Measurements from ENCODE around the gene TBX18.

TBX18 gene

DNA sequence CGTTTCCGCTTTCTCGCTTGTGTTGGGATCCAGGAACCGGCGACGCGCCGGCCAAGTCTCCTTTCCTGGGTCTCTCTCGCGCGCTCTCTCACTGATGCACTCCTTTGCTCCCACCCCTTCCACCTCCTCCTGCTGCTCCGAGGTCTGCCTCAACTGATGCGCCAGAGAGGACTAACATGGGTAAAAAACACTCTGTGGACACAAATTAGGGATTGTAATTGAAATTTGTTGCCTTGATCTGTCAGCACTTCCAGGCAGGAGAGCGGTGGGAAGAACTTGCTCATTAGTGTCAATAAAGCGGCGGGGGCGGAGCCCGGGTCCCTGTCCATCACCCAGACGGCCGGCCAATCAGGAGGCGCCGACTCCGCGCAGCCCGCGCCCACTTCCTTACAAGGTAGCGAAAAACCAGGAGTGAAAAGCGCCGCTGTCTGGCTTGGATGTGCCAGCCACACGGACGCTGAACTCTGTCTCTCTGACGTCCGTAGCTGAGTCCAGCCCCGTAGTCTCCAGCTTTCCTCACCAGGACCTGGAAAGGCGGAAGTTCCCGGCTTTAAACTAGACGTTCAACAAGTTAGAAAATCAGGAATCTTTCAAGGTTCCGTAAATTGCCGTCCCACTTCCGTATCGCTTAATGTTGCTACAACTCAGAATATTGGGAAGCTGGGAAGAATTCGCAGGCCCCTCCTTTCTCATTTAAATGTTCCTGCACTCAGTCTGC is at the start of gene TBX18:
Gene TBX18 (minus strand): TSS at position 267 of the 718 bp plus-strand sequence. CDS start 417 bp downstream, outside the sequence.
- no peak for DNase-seq

DNA sequence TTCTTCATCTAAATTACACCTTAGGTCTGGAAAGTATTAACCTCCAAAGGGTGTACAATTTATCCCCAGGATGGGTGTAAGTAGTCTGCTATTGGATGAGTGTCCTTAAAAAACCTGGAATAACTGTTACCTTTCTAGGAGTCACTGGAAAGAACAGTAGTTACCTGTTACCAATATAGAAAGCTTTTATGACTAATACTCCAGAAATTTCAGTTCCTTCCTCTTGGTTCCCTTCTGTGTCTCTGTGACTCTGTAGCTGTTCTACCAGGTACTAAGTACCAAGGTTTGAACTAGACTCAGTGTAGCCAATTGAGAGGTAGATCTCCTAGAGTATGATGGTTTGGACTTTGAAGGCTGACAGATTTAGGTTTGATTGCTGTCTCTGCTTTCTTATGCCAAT is 47.0 kb upstream of the TBX18 start:
- DNase-seq: no peak

DNA sequence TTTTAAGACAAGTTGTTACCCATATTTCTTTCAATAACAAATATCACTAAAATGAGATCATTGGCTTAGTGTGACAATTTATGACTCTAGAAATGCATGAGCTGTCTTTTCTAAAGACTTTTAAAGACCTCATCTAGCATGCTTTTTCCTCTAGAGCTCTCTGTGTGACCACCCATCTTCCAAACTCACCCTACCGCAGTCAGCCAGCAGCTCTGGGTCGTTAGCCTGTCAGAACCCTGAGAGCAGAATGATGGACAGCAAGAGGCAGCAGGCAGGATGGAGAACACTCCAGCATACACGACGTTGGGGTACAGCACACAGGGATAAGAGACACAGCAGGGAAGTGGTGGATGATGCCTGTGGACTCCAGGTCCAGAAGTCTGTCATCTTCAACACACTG is 45.1 kb upstream of the TBX18 start:
- DNase-seq: no peak

DNA sequence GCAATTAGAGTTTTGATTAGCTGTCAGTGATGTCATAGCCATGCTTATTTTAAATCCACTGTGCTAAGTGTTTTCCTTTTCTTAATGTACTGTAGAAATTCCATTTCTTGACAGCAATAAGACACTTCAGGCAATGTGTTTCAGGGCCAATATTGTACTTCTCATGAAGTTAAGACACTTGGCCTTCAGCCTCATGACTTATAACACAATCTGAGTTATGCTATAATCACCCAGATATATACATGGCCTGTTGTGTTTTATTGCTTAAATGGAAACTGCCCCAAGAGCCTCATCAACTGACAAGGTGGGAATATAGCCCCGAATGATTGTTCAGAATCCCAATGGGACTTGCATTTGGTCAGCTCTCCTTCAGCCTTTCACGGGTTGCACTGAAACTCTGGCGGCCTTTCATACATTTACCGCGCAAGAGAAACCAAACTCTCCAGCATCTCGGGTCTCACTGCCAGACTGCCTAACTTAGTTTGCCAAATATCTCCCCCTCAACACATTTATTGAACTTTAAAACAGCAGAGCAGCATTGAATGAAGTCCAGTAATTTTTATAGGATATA is 44.2 kb upstream of the TBX18 start:
- DNase-seq: no peak

DNA sequence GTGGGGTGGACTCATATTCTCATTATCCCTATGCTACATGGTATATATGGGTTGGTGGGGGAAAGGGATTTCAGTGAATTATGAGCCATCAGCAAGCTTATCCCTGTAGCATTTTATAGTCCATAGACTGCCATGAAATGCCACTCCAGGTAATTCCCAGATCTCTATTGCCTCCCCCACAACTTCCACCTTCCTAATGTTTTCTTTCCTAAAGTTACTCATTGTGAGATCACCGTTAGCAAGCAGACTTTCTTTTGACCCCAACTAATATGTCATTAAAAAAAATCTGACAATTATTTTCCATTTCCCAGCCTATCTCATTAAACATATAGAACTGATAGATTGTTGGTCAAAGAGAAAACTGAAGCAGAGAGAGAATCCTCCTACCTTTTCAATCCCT is 40.7 kb upstream of the TBX18 start:
- DNase-seq: no peak

DNA sequence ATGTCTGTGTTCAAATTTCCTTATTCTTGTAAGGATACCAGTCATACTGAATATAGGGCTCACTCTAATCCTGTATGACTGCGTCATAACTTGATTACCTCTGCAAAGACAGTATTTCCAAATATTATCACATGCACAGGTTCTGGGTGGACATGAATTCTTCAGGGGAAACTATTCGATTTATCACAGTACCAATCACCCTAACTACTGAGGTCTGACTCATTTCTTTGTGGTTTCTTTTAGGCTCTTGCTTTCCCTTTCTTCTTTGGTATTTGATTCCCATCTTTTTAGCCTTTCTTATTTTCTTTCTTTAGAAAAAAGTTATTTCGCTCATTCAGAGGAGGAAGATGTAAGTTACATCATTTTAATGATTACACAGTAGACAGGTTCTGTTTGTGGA is 40.3 kb upstream of the TBX18 start:
- no peak for DNase-seq

DNA sequence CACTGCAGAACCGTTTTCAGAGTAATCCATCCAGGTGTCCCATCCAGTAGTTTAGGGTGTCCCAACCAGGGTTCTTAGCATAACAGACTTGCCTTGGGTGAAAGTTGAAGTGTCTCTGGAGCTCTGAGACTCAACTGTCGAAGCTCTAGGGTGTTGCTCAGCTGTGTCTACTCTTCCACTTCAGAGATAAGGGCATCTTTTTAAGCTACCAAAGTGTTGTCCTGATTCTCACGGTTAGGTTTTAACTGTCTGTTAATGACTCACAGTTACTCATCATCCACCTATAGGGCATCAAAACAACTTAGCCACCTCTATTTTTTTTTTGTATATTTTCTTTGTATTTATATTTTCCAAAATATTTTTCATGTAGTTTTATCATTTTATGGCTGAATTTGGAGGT is 36.9 kb upstream of the TBX18 start:
- DNase-seq: no peak

DNA sequence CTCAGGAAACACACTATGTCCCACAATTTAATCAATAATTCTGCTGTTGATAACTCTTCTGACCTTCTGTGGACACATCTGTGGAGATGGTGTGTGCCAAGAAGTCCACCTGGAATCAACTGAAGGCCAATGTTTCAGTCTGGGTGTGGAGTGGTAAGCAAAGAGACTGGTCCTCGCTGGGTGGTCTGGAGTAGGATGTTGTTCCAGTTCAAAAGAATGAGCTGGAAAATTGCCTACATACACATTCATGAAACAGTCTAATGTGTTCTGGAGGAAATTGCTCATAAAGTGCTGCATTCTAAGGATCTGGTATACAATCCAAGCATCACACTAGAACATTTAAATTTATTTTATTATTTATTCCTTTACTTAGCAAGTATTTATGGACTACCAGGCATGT is 33.9 kb upstream of the TBX18 start:
- no peak for DNase-seq

DNA sequence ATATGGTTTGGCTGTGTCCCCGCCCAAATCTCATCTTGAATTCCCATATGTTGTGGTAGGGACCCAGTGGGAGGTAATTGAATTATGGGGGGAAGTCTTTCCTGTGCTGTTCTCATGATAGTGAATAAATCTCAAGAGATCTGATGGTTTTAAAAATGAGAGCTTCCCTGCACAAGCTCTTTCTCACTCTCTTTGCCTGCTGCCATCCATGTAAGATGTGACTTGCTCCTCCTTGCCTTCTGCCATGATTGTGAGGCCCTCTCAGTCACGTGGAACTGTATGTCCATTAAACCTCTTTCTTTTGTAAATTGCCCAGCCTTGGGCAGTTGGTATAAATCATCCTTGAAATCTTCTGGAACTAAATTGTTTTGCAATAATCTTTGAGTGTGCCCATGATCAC is 31.9 kb upstream of the TBX18 start:
- DNase-seq: no peak

DNA sequence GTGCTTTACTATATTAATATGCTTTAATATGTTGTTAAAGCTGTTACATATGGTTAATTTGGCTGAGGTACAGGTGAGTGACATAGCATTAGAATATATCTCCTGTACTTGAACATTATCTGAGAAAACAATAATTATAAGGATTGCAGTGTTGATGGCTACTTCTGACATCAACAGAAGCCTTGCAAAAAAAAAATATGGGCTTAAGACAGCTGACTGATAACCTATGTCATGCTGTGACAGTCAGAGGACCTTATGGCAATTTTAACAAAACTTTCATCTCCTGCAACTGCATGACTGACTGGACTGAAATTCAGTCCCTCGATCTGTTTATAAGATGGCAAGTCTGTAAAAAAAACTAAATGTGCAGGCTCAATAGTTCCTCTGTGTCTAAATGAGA is 27.5 kb upstream of the TBX18 start:
- no peak for DNase-seq

DNA sequence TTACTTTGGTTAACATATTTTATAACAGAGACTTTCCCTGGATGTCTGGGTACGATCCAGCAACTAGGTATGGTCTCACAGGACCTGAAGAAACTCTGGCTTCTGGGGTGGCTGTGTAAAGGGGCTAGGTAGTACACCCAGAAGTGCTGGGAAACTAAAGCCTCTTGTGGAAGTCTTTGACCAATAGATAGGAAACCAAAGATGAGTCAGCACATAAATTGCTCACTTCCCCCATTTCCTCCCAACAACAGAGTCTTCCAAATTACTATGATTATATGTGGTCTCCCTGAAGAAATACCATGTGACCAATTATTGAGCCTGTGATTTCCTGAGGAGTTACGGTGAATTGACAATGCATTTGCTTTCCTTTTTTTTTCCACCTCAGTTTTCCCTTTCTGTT is 26.8 kb upstream of the TBX18 start:
- DNase-seq: no peak

DNA sequence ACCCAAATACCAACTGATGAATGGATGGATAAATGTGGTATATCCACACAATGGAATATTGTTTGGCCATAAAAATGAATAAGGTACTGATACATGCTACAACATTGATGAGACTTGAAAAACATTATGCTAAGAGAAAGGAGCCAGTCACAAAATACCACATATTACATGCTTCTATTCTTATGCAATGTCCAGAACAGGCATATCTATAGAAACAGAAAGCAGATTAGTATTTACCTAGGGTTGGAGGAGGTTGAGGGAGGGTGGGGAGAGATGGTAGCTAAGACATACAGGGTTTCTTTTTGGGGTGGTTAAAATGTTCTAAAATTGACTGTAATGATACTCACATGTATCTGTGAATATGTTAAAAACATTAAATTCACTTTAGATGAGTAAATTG is 24.8 kb upstream of the TBX18 start:
- DNase-seq: no peak

DNA sequence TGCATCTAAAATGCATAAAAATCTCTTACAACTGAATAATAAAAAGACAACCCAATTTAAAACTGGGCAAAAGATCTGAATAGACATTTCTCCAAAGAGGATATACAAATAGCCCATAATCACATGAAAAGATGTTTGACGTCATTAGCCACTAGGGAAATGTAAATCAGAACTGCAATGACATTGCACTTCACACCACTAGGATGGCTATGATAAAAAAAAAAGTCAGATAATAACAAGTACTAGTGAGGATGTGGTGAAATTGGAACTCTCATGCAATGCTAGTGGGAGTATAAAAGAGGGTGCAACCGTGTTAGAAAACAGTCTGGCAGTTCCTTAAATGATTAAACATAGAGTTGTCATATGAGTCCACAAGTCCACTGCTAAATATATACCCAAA is 24.3 kb upstream of the TBX18 start:
- DNase-seq: no peak

DNA sequence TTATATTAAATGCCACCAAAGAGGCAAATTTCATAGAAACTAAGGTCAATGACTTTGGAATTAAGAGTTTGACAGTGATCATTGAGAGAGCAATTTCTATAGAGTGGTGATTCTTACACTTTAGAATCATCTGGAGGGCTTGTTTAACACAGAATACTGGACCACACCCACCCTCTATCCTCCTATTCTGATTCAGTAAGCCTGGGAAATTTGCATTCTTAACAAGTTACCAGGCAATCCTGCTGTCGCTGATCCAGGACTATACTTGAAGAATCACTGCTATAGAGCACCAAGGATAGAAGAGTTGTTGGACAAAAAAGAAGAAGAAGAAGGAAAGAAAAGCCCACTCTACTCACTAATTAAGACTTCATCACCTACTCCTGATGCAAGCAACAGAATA is 21.3 kb upstream of the TBX18 start:
- DNase-seq: no peak

DNA sequence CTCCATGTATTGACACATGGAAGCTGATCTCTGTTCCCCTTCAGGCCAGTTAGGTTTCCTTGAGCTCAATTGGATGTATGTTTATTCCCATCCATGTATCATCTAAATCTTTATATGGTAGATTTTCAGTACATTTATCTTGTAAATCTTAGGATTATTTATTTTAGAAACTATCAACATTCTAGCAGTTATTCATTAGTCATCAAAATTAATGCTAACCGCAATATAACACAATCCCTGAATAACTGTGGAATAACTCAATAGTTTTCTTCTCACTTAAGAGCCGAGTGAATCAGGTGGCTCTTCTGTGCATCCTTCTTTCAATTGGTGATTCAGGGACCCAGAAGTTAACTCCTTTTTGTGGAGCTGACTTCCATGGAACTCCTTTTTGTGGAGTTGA is 15.5 kb upstream of the TBX18 start:
- DNase-seq: no peak

DNA sequence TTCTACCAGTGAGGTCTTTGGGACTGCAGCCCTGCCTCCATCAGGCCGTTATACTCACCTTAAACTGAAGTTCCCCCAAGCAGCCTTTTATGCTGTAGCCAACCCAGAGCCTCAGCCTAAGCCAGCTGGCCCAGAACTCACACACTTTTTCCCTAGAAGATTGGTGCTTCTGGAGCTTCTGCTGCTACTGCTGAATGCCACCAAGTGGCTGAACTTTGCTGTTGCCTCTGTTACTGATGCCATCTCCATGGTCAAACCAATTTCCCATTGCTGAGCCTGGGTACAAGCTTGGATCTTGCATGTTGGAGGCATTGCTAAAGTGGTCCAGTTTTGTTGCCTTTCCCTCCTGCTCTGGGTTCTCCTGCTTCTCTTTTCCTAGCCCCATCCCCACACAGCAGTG is 15.0 kb upstream of the TBX18 start:
- no peak for DNase-seq

DNA sequence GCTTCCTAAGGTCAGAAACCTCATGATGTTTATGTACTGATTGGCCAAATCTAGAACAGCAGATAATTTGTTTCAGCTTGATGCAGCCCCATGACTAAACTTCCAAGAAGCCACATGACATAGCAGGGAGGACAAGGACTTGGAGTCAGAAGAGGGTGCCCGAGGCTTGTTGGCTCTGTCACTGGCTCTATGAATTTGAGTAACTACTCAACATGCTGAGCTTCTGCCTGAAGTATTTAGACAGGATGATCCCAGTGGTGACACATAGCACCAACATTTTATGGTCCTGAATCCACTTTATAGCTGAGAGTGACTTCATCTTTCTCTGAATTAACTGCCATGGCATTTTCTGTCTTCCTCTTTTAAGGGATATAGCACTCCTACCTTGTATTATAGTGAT is 13.5 kb upstream of the TBX18 start:
- DNase-seq: no peak

DNA sequence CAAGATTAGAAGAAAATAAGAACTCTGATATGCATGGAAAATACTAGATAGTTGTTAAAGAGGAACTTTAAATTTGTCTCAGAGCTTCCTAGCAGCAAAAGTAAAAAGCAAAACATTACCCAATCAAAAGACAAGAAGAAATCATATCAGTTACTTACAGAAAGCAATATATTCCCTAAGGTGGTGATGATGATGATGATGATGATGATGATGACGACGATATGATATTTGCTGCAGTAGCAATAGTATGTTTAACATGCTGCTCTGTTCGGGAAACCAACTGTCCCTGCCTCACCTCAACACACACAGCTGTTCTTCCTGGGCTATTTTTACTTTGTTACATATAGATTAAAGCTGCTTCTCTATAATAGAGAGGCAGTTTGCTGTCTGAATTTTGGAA is 12.0 kb upstream of the TBX18 start:
- DNase-seq: no peak

DNA sequence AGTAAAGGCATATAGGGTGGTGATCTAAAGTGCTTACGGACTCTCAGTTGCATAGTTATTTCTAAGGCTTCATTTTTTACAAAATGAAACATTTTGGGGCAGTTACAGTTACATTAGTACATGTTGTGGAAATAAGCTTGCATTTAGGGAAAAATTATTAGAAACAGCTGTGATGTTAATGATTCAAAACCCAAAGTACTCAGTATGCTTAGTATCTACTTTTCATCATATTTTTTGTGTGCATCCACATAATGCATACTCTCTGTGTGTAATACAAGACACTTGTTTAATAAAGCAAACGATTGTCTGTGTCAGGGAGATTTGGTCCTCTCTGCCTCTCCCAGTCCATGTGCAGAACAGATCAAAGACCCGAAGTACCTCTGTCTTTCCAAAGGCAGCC is 11.4 kb upstream of the TBX18 start:
- no peak for DNase-seq

DNA sequence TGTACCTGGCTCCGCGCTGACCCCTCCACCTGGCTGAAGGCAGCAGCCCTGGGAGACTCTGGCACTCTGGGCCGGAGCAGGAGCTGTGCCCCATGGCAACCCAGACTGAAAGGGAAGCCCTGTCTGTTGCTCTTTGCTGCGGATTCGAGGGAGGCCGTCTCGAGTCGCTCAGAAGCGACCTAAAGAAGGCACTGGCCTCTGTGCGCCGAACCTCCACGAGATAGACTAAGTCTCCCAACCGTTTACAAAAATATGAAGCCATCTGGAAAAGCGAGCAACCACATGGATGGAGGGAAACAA is 10.5 kb upstream of the TBX18 start:
- no peak for DNase-seq

DNA sequence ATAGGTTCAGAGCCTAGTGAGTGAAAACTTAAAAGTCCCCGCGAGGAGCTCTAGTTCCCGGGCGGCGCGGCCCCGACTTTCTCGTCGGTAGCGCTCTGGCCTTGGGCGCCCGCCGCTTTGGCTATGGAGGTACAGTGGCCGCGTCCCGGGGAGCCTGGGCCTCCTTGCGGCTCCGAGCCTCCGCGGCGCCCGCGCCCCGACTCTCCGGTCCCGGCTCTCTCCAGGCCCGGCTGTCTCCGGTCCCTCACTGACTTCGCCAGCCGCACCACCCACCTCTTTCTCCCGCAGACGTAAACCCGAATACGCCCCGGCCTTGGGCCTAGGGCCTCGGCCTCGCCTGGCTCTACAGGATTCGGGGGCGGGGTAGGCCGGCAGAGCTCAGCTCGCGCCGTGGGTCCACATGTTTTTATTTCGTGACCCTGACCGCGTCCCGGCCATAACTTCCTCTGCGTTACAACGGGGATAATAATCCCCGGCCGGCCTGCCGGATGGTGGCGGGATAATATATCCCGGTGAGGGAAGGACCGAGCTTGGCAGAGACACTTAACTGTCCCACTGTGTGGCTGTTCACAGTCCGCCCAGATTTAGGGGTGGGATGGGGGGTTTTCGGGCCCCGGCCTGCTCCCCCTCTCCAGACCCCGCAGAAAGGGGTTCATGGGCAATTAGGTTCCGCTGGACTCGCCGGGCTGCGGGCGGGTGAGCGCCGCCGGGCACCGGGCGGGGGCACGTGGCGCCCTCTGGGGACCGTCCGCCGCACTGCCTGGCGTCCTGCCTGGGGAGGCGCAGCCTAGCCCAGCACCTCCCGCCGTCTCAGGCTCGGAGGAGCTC is 10.0 kb upstream of the TBX18 start:
- no peak for DNase-seq

DNA sequence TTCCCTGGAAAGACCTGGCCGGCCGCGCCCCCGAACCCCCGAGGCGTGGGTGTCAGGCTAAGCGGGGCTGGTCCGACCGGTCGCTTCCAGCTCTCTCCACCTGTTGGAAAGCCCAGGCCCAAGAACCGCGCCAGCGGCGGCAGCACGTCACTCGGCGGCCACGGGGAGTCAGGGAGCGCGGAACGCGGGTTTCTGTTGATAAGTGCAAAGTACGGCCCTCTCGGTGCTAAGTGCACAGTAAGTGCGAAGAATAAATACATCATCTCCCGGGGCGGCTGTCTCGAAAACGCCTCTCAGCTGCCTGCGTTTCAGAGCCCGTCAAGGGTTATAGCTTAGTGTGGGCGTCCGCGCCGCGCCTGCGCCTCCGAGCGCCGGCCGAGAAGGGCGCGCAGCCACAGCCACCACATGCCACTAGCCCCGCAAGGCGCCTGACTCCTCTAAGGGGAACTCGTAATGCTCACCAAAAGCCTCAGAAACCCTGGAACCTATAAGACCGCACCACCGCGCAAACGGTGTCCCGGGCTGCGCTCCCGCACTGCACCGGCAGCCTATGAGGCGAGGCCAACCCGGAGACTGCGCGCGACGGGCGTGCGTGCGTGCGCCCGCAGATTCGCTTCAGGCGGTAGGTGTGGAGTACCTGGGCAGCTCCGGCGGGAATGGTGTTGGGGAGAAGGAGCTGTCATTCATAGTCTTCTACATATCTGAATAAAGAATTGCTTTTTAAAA is 9.2 kb upstream of the TBX18 start:
- no peak for DNase-seq

DNA sequence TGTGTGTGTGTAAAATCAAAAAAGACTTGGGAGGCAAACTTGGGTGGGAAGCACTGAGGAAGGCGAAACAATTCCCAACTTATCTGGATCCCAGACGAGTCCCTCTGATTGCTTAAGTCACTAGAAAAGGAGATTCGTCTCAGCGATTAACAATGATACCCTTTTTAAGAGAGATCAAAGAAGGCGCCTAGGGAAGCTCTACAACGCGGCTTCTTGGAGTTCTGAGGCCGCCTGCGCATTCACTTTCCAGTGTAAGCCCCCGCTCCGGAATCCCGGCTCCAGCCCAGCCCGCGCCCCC is 8.7 kb upstream of the TBX18 start:
- no peak for DNase-seq
